Measurements from ENCODE around the gene FGD6.

GRCh38 chr12:95248604-95249360 lies 31.5 kb upstream of the FGD6 start:
- no peak for TF ChIP-seq EZH2 (IDR thresholded peaks at IDR 0.05; ENCODE audit: low read depth, unreplicated experiment)
- TF ChIP-seq, protein P1, sequence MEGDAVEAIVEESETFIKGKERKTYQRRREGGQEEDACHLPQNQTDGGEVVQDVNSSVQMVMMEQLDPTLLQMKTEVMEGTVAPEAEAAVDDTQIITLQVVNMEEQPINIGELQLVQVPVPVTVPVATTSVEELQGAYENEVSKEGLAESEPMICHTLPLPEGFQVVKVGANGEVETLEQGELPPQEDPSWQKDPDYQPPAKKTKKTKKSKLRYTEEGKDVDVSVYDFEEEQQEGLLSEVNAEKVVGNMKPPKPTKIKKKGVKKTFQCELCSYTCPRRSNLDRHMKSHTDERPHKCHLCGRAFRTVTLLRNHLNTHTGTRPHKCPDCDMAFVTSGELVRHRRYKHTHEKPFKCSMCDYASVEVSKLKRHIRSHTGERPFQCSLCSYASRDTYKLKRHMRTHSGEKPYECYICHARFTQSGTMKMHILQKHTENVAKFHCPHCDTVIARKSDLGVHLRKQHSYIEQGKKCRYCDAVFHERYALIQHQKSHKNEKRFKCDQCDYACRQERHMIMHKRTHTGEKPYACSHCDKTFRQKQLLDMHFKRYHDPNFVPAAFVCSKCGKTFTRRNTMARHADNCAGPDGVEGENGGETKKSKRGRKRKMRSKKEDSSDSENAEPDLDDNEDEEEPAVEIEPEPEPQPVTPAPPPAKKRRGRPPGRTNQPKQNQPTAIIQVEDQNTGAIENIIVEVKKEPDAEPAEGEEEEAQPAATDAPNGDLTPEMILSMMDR (conservative IDR thresholded peaks at IDR 0.05; ENCODE audit: low read depth in 2 of 2): no peak
- TF ChIP-seq CREB1 (CRISPR knock-in tag; IDR thresholded peaks at IDR 0.05; ENCODE audit: low read depth): no peak
- TF ChIP-seq POLR2AphosphoS5 (IDR thresholded peaks at IDR 0.05; ENCODE audit: low read depth): no peak
- TF ChIP-seq, protein P2, sequence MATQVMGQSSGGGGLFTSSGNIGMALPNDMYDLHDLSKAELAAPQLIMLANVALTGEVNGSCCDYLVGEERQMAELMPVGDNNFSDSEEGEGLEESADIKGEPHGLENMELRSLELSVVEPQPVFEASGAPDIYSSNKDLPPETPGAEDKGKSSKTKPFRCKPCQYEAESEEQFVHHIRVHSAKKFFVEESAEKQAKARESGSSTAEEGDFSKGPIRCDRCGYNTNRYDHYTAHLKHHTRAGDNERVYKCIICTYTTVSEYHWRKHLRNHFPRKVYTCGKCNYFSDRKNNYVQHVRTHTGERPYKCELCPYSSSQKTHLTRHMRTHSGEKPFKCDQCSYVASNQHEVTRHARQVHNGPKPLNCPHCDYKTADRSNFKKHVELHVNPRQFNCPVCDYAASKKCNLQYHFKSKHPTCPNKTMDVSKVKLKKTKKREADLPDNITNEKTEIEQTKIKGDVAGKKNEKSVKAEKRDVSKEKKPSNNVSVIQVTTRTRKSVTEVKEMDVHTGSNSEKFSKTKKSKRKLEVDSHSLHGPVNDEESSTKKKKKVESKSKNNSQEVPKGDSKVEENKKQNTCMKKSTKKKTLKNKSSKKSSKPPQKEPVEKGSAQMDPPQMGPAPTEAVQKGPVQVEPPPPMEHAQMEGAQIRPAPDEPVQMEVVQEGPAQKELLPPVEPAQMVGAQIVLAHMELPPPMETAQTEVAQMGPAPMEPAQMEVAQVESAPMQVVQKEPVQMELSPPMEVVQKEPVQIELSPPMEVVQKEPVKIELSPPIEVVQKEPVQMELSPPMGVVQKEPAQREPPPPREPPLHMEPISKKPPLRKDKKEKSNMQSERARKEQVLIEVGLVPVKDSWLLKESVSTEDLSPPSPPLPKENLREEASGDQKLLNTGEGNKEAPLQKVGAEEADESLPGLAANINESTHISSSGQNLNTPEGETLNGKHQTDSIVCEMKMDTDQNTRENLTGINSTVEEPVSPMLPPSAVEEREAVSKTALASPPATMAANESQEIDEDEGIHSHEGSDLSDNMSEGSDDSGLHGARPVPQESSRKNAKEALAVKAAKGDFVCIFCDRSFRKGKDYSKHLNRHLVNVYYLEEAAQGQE (IDR thresholded peaks at IDR 0.05; ENCODE audit: unreplicated experiment): no peak
- no peak for TF ChIP-seq NANOG (IDR thresholded peaks at IDR 0.05; ENCODE audit: borderline replicate concordance)
- TF ChIP-seq STAT1 (IDR thresholded peaks at IDR 0.05; ENCODE audit: unreplicated experiment): no peak
